Activated CD8-positive, alpha-beta memory T cell treated with anti-CD3 and anti-CD28 coated beads, Interleukin-2, amount 50 U/mL, for 24 hours (primary cell): ENCODE measurements around the gene MAGI1.

Source experiments
- DNase-seq: peaks from one replicate; pipeline ENCODE4 v3.0.0-alpha.2; 2020; ENCODE audit errors: extremely low read depth

The MAGI1 gene

DNA sequence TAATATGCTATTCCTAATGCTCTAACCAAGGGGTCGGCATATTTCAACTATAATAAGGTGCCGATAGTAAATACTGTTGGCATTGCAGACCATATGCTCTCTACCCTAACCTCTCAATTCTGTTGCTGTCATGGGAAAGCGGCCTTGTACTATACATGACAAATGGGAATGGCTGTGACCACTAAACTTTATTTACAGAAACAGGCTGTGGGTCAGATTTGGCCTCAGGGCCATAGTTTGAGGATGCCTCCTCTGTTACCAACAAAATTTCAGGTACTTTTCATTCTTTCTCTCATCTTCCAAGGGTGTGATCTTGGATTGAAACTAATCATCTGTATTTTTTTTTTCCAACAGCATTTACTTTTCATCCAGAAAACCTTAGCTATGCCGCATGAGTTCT is 242.0 kb downstream of the MAGI1 start:
- DNase-seq: no peak

DNA sequence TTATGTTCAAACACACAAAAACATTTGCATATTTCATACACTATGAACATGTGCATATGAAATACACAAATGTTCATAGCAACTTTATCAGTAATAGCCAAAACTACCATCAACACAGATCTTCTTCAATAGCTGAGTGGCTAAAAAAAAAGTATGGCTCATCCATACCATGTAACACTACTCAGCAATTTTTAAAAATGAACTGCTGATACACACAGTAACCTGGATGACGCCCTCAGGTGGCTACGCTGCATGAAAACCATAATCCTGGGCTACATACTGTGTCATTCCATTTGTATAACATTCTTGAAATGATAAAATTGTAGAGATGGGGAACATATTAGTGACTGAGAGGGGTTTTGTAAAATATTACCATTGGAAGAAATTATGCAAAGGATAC is 243.6 kb downstream of the MAGI1 start:
- DNase-seq: no peak

DNA sequence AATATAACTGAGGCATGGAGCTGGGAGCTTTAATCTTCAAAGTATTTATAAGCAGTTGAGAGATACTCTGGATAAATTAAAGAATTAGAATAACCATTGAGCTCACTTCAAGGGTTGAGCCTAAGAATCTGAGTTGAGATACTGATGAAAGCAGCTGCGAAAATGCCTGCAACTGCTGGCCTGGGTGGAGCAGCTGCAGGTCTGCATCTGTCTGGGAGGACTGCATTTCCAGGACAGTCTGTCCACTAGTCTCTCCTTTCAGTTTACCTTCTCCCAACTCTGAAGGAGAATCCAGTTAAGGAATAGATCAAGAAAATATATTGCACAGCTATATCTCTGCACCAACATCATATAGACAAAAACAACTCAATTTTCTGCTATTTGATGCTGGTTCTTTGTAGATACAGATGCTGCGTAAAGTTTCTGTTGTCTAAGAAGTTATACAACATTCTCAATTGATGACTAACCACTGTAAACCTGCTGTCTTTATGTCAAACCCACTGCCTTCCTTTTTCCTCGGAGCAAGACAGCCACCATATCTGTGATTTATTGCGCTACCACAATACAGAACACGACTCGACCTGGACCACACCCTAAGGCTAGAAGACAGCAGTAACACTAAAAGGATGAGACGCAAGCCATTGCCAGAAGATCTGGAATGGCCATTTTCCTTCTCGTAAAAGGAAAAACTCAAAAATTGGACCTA is 245.1 kb downstream of the MAGI1 start:
- DNase-seq: no peak

DNA sequence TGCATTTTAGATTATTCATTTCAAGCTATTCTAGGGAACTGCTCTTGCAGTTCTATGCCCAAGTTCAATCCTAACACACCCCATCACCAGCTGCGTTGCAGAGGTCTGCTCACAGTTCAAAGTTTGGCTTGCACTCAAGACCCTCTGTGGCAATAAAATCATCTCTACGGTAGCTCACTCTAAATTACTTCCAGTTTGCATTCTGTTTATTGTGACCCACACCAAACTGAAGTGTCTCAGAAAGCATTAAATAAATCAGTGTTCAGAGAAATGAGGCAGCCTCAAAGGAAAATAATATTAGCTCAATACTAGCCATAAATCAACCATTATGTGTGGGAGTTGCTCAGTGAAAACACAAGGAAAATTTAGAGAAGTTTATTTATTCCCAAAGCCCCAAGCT is 250.3 kb downstream of the MAGI1 start:
- DNase-seq: no peak

DNA sequence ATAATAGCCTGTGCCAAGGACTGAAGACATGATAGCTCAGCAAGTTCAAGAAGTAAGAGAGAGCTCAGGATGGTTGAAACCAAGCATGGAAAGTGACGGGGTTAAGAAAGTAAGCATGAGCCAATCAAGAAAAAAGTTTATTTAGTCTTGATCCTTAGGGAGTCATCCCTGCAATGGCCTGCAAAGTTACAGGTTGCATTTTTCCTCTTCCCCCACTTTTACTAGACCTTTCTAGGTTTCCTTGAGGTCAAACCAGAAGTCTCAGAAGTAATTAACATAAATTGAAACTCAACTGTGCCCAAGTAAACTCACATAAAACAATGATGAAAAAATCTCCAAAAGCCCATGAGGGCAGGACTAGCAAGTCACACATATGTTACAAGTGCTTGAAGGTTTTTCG is 250.9 kb downstream of the MAGI1 start:
- DNase-seq: no peak

DNA sequence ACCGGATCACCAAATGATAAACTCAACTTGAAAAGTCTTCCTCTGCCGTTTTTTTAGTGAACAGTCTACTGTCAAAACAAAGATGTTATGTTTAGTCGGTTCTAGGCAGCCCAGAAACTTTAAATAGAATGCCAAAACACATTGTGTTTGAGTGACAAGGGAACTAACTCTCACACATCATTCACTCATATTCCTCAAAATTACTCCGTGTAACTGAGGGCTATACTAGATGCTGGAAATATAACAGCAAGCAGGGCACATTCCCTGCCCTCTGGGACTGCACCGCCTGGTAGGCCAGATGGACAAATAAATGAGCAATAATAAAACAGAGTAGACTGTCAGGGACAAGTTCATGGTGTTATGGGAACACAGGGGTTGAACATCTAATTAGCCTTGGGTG is 251.4 kb downstream of the MAGI1 start:
- DNase-seq: no peak

DNA sequence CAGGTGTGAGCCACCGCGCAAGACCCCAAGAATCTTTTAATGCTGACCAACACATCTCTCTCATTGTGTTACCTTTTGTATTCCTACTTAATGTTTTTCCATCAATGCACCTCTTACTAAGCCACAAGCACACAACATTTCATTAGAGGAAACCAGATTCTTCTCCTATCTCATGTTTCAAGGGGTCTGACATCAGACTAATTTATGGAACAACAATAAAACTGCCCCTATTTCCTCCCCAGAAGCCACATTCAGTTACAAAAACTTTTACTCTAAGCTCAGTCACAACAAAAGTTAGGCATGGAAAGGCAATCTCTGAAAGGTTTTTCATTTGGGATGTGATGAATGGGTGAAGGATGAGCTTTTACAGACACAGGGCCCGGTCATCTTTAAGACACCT is 251.8 kb downstream of the MAGI1 start:
- DNase-seq: no peak

DNA sequence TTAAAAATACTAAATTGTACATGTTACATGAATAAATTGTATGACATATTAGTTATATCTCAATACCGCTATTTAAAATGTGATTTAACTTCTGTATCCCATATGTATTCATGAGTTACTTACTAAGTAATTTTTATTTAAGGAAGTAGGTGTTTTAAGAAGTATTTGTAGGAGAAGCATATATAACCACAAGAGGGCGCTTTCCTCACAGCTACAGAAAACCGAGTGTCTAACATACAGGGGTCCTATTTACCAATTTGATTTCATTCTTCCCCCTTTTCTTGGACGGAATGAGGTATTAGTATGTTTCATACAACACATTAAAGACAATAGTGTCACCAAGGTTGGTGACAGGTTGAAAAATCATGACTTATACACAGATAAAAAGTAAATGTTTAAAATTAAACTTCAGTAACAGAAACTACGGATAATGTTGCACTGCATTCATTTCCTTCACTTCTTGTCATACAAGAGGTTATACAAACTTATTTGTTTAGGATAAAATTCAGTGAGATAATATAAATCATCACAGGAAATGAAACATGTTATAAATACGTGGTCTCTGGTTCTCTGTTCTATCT is 253.6 kb downstream of the MAGI1 start:
- no peak for DNase-seq

DNA sequence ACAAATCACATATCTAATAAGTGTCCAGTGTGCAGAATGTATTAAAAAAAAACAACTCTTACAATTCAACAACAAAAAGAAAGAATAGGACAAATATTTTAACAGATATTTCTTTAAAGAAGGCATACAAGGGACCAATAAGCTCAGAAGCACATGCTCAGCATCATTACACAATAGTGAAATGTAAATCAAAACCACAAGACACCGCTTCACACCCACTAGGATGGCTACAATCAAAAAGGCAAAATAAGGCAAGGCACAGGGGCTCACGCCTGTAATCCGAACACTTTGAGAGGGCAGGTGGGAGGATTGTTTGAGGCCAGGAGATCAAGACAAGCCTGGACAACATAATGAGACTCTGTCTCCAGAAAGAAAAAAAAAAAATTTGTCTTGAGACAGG is 255.6 kb downstream of the MAGI1 start:
- no peak for DNase-seq

DNA sequence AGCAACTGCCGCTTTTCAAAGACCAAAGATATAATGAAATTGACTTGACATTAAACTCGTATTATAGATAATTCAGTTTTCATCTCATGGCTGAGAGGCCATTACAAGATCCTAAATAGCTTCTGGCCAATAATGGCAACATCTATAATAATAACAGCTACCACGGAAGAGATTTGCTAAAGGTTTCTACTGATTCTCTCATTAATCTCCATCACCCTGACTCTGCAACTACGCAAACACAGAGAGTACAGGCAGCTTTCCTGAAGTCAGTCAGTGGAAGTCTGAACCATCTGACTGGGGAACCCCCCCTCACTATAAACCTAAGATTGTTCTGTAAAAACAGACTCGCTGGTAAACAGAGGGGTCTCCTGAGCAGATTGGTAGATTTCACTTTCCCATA is 257.1 kb downstream of the MAGI1 start:
- DNase-seq: no peak

DNA sequence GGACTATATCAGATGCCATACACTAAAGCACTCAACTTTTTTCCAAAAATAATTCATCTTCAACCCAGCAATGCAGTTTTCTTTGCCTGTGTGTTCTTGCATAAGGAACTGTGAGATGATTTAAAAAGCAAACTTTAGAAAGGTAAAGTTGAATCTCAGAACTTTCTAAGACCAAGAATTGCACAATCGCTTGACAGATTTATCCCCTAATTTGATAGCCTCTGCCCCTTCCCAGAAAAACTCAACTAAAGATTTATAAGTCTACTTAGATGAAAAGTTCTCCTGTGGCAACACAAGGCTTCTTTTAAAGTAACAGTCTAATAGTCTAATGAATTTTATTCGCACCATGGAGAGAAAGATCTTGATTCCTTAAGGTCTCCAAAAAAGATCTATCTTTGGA is 259.3 kb downstream of the MAGI1 start:
- no peak for DNase-seq

DNA sequence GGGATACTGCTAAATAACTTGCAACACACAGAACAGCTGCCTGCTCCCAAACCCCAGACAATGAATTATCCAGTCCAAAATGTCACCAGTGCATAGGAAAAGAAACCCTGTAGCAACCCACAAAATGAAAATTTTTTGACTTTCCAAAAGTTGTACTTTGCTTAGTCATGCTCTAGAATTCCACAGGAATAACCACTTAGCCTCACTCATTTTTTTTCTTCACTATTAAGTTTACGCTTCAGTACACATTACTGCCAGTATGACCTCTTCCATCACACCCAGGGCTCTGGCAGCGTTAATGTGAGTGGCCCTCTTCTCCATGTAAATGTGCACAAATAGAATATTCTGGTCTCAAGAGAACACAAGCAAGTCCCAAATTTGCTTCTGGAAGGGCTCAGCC is 259.8 kb downstream of the MAGI1 start:
- no peak for DNase-seq

DNA sequence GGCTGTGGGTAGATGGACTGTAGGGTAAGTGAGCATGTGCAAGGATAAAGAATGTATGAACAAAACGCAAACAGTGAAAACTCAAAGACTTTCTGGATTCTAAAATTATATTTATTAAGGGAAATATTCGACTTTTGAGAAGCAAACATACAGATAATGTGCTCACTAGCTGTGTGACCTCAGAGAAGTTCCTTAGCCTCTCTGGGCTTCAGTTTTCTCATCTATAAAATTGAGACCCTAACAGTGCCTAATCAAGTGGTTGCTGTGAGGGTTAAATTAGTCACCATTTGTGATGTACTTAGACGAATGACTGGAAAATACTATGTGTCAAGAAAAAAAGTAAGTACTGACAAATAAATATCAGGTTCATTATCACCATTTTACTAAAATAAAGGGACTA is 261.7 kb downstream of the MAGI1 start:
- DNase-seq: no peak

DNA sequence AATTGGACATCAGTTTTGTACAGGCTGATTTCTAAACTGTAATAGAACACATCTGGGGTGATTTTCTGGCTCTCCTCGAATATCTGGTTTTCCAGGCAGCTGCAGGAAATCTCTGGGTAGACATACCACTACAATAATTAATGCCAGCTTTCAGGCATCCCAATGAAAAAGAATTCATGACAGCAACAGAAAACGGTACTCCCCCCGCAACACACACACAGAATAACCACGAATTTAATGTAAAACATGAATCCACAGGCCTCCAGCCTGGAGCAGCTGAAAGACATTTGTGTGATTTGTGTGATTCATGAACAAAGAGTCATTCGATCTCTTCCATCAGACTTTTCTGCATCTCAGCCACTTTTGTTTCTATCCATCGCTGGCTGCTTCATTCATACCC is 262.2 kb downstream of the MAGI1 start:
- no peak for DNase-seq

DNA sequence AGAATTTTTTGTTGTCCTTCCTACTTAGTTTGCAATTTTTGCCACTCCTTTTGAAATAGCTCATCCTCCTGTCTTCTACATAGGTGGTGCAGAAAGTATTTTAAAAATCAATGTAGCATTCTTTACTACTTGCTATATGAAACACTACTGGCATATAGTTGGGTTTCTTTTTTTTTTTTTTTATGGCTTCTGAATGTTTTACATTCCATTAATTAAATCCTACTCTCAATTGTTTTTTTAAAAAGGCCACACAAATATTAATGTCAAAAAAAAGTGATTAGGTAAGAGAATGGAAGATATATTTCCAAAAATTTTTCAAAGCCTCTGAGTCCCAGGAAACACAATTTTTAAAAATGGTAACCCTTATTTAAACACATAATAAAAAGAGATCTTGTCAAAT is 262.6 kb downstream of the MAGI1 start:
- DNase-seq: no peak

DNA sequence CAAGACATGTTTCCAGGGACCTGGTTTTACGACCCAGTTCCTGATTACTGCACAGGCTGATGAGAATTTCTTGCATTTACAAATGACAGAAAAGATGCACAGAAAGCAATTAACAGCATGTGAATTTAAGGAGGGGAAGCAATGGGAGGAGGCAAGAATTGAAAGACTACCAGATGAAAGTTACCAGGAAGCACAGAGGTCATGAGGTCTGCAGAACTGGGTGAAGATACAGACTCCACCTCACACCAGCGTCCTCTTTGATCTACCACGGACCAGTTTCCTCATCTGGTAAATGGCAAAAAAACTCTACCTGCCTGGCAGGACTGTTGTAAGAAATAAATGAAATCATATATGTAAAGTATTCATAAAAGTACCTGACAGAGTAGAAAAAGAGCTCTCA is 266.0 kb downstream of the MAGI1 start:
- no peak for DNase-seq

DNA sequence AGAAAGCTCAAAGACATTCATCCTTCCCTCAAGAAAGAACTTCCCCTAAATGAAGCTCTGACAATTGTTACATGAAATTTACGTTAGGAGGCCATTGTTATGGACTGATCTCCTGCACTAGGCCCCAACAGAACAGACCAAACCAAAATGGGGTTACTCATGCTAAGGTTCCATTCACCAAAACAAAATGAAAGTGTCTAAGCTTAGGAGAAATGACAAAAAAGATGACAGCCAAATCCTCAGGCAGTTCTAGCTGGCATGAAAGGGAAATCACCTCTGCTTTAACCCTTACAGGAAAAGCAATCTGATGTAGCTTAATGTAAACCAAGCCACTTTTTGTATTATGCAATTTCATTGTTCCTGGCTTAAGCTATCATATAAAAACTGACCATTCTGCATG is 271.2 kb downstream of the MAGI1 start:
- no peak for DNase-seq

DNA sequence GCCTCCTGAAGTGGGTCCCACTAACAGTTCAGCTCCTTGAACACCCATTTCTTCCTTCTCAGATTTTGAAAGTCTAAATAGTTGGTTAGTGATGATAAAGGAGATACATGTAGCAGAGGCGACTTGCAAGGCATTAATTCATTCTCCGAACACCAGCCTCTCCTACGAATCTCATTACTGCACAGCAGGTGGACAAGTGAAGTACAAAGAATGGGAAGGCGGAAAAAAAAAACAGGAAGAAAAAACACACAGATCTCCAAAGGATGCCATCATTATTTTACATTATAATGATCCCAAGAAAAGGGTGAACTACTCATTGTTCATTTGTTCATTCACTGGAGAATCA is 276.5 kb downstream of the MAGI1 start:
- no peak for DNase-seq

DNA sequence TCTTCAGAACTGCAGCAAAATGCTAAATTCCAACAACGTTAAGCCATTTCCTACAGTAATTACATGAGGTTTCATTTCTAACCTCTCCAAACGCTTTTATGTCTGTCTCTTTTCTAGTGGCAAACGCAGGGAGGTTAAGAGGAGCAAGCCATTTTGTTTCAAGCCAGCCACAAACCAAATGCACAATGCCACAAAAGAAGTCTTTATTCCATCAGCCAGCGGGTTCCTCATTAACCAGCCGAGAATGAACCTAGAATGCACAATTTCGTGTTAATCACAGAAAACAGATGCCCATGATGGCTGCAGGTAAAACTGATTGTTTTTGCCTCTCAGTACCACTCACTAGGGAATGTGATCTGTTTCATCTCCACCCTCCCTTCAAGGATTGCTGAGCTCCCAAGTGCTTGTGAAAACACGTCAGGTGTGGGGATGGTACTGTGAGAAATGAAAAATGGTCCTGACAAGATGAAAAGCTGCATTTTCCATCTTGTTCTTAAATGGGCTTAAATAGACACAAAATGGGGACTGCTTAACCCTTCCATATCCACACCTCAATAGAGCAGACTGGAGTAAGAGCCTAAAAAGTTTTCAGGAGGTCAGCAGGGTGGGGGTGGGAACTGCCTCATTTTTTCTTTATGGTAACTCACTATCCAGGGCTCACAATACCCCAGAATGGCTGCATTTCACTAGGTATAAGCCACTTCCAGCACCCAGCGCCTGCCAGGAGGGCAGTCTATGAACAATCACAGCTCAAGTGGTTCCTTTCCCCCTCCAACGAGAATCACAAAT is 277.1 kb downstream of the MAGI1 start:
- no peak for DNase-seq

DNA sequence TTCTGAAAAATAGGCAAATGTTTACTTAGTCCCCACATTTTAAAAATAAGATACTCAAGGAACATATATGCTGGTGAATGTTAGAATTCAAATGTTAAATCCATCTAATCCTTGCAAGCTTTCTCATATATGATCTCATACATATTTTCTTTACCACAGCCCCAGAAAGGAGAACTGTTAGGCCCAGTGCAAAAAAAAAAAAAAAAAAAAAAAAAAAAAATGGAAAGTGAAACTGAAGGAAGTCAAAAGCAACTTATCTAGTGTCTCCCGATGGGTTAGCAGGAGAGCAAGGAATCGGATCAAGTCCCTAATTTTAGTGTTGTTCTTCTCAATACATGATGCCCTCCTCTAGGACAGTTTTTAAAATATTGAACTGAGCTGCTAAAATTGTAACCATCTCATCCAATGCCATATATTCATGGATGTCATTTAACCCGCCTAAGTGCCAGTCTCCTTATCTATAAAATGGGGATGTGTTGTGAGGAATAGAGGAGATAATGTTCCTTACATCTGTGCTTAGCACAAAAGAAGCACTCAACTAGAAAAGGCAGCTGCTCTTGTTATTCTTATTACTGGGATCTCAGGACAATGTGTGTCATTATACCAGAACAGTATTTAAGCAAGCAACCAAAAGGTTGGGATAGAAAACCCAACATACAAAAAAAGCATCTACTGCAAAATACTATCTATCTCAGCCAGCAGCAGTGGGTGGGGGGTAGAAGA is 279.7 kb downstream of the MAGI1 start:
- no peak for DNase-seq

DNA sequence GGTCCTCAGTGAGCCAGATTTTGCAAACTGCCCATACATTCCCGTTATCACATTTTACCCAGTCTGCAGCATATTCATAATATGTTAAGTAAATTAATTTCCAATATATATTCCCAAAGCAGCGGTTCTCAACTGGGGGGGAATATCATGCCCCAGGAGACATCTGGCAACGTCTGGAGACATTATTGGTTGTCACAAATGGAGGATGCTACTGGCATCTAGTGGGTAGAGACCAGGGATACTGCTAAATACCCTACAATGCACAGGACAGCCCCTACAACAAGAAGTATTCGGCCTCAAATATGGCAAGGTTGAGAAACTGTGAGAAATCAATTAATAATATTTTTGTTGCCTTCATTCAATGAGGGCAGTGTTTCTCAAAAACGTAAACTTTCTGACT is 280.3 kb downstream of the MAGI1 start:
- no peak for DNase-seq

DNA sequence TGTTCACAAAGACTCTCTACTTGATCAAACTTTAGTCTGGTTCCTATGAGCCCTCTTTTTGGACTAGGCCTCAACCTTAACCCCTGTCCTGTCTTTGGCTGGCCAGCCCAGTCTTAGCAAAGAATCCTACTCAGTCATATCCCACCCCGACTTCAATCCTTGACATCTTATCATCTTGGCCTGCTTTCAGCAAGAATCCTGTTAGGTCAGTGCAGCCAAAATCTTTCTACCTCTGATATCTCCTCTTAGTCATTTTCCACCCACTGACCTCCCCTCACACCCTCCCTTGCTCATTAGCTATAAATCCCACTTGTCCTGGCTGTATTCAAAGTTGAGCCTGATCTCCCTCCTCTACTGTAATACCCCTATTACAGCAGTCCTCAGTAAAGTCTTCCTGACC is 286.1 kb downstream of the MAGI1 start:
- no peak for DNase-seq
